HCT116 (cell line): ENCODE data around the gene H2AZ2.

ENCODE experiments used
- CEBPB ChIP-seq: IDR thresholded peaks from 2 replicates; pipeline ENCODE4 v1.6.1; 2012; ENCODE audit warnings: low read depth
- CTCF ChIP-seq, 3 experiments: fragments of 200-600 bp in 1 of 3; sonication (generic) in 1 of 3; IDR thresholded peaks in 2 of 3; conservative IDR thresholded peaks in 1 of 3; 2 replicates each; pipeline ENCODE4 v1.5.1; 2012 to 2017; ENCODE audit warnings: low read depth in 2 of 3, low read length in 2 of 3, antibody characterized with exemption in 1 of 3, borderline replicate concordance in 1 of 3, control low read depth in 1 of 3, mild to moderate bottlenecking in 1 of 3, mixed read lengths in 1 of 3, mixed run types in 1 of 3, moderate library complexity in 1 of 3; ENCODE audit not compliant: insufficient read depth in 1 of 3
- EZH2phosphoT487 ChIP-seq: fragments of 200-600 bp; IDR thresholded peaks from 2 replicates; pipeline ENCODE4 v1.6.1; 2018; ENCODE audit warnings: antibody characterized with exemption, borderline replicate concordance
- MAX ChIP-seq: IDR thresholded peaks from 2 replicates; pipeline ENCODE4 v1.6.1; 2012
- POLR2A ChIP-seq: IDR thresholded peaks from 2 replicates; pipeline ENCODE4 v1.7.0; 2011; ENCODE audit warnings: borderline replicate concordance; ENCODE audit not compliant: insufficient read depth, insufficient read length; ENCODE audit errors: extremely low read depth
- POLR2AphosphoS5 ChIP-seq: IDR thresholded peaks from 2 replicates; pipeline ENCODE4 v1.6.1; 2011; ENCODE audit warnings: mild to moderate bottlenecking, low read depth, low read length, moderate library complexity
- RAD21 ChIP-seq: IDR thresholded peaks from 2 replicates; pipeline ENCODE4 v1.6.1; 2012; ENCODE audit warnings: low read depth, mild to moderate bottlenecking
- REST ChIP-seq: IDR thresholded peaks from 2 replicates; pipeline ENCODE4 v1.6.1; 2012; ENCODE audit warnings: low read depth
- SP1 ChIP-seq: IDR thresholded peaks from 2 replicates; pipeline ENCODE4 v1.6.1; 2012; ENCODE audit warnings: low read depth
- ZBTB33 ChIP-seq: IDR thresholded peaks from 2 replicates; pipeline ENCODE4 v1.6.1; 2011; ENCODE audit warnings: mild to moderate bottlenecking, low read length, moderate library complexity; ENCODE audit not compliant: insufficient replicate concordance; ENCODE audit errors: extremely low read depth
- ZNF274 ChIP-seq: fragments of 200-500 bp; sonication (Bioruptor generic); IDR thresholded peaks from 2 replicates; pipeline ENCODE4 v1.6.1; 2014; ENCODE audit warnings: mild to moderate bottlenecking, low read depth, low read length, inconsistent platforms

- TF ChIP-seq REST (no peak), POLR2A (no peak), CTCF (IDR thresholded peaks at IDR 0.05 in 2 of 3, conservative IDR thresholded peaks at IDR 0.05 in 1 of 3; ENCODE audit: borderline replicate concordance in 1 of 3, insufficient read depth in 1 of 3, low read depth in 2 of 3, low read length in 2 of 3) (no peak), ZNF274 (no peak), CEBPB (no peak), POLR2AphosphoS5 (no peak), RAD21 (no peak), MAX (no peak), ZBTB33 (no peak), EZH2phosphoT487 (no peak), SP1 (no peak)
These were observed 47.1 kb upstream of the H2AZ2 start for GRCh38 chr7:44894888-44895580.
